Subcutaneous abdominal adipose tissue (tissue), 5 donors: ENCODE data around the gene CARMIL1.

Experiments used
- H3K27ac ChIP-seq: one replicate; pipeline ENCODE4 v1.7.0; 2013; ENCODE audit warnings: low read depth, mild to moderate bottlenecking, inconsistent platforms, low read length, moderate library complexity
- H3K27me3 ChIP-seq, 5 donors: one replicate each; pipeline ENCODE4 v1.7.0; 2013; ENCODE audit warnings: low read length in 5 of 5, inconsistent platforms in 1 of 5; ENCODE audit not compliant: control insufficient read depth in 5 of 5, insufficient read depth in 4 of 5
- H3K36me3 ChIP-seq, 5 donors: one replicate each; pipeline ENCODE4 v1.7.0; 2013; ENCODE audit warnings: low read length in 5 of 5; ENCODE audit not compliant: control insufficient read depth in 5 of 5, insufficient read depth in 5 of 5
- H3K4me1 ChIP-seq, 5 donors: one replicate each; pipeline ENCODE4 v1.7.0; 2013; ENCODE audit warnings: low read length in 5 of 5, mild to moderate bottlenecking in 3 of 5, moderate library complexity in 1 of 5; ENCODE audit not compliant: control insufficient read depth in 5 of 5, insufficient read depth in 5 of 5
- H3K4me3 ChIP-seq, 5 donors: one replicate each; pipeline ENCODE4 v1.7.0; 2013; ENCODE audit warnings: low read length in 5 of 5, low read depth in 1 of 5
- H3K9ac ChIP-seq, 5 donors: one replicate each; pipeline ENCODE4 v1.7.0; 2013; ENCODE audit warnings: low read length in 5 of 5, mild to moderate bottlenecking in 4 of 5, moderate library complexity in 3 of 5
- H3K9me3 ChIP-seq, 5 donors: one replicate each; pipeline ENCODE4 v1.7.0; 2013; ENCODE audit warnings: low read length in 5 of 5; ENCODE audit not compliant: control insufficient read depth in 5 of 5
- donor health status: healthy.
- donor health status: healthy.
- donor health status: healthy.
- donor health status: healthy.
- donor health status: healthy.

Gene CARMIL1

GRCh38 chr6:25249133-25249532 lies 30.0 kb upstream of the CARMIL1 start:
- no peaks in the 10 kb centered on the region for H3K4me1 ChIP-seq
- H3K4me3 ChIP-seq = no peak overlapping the region
- H3K9me3 ChIP-seq = no peaks in the 10 kb centered on the region
- no peaks in the 10 kb centered on the region for H3K36me3 ChIP-seq
- H3K9ac ChIP-seq = no peak overlapping the region
- no peaks in the 10 kb centered on the region for H3K27me3 ChIP-seq
- no peak overlapping the region for H3K27ac ChIP-seq

- Histone ChIP-seq H3K4me1 (no peaks in the 10 kb centered on the region), H3K27ac (no peak overlapping the region), H3K9me3 (no peaks in the 10 kb centered on the region), H3K27me3 (no peaks in the 10 kb centered on the region), H3K36me3 (no peaks in the 10 kb centered on the region), H3K4me3 (no peak overlapping the region), H3K9ac (no peak overlapping the region)
These were observed 28.3 kb upstream of the CARMIL1 start for GRCh38 chr6:25250878-25251277.

GRCh38 chr6:25251426-25251825 lies 27.7 kb upstream of the CARMIL1 start:
- Histone ChIP-seq H3K4me3 (no peak overlapping the region), H3K27me3 (no peaks in the 10 kb centered on the region), H3K4me1 (no peaks in the 10 kb centered on the region), H3K9ac (no peak overlapping the region), H3K9me3 (no peaks in the 10 kb centered on the region), H3K36me3 (no peaks in the 10 kb centered on the region), H3K27ac (no peak overlapping the region)

GRCh38 chr6:25253351-25253750 lies 25.8 kb upstream of the CARMIL1 start:
- no peaks in the 10 kb centered on the region for H3K36me3 ChIP-seq
- H3K4me3 ChIP-seq = no peak overlapping the region
- no peaks in the 10 kb centered on the region for H3K4me1 ChIP-seq
- H3K9me3 ChIP-seq = no peaks in the 10 kb centered on the region
- H3K9ac ChIP-seq = no peak overlapping the region
- H3K27ac ChIP-seq = no peak overlapping the region
- no peaks in the 10 kb centered on the region for H3K27me3 ChIP-seq

GRCh38 chr6:25254671-25255070 lies 24.5 kb upstream of the CARMIL1 start:
- H3K4me1 ChIP-seq = no peaks in the 10 kb centered on the region
- no peaks in the 10 kb centered on the region for H3K36me3 ChIP-seq
- no peaks in the 10 kb centered on the region for H3K27me3 ChIP-seq
- no peak overlapping the region for H3K27ac ChIP-seq
- no peak overlapping the region for H3K9ac ChIP-seq
- no peak overlapping the region for H3K4me3 ChIP-seq
- no peaks in the 10 kb centered on the region for H3K9me3 ChIP-seq

GRCh38 chr6:25257686-25258348 lies 21.4 kb upstream of the CARMIL1 start:
- no peaks in the 10 kb centered on the region for H3K4me1 ChIP-seq
- H3K9me3 ChIP-seq = no peaks in the 10 kb centered on the region
- no peaks in the 10 kb centered on the region for H3K36me3 ChIP-seq
- H3K27ac ChIP-seq = no peak overlapping the region
- no peak overlapping the region for H3K4me3 ChIP-seq
- no peak overlapping the region for H3K9ac ChIP-seq
- H3K27me3 ChIP-seq = no peaks in the 10 kb centered on the region

GRCh38 chr6:25259756-25260155 lies 19.4 kb upstream of the CARMIL1 start:
- Histone ChIP-seq H3K36me3 (no peaks in the 10 kb centered on the region), H3K4me3 (no peak overlapping the region), H3K9me3 (no peaks in the 10 kb centered on the region), H3K4me1 (no peaks in the 10 kb centered on the region), H3K9ac (no peak overlapping the region), H3K27me3 (no peaks in the 10 kb centered on the region), H3K27ac (no peak overlapping the region)

- H3K9me3 ChIP-seq = no peaks in the 10 kb centered on the region
- H3K27me3 ChIP-seq = no peaks in the 10 kb centered on the region
- no peak overlapping the region for H3K9ac ChIP-seq
- H3K4me3 ChIP-seq = no peak overlapping the region
- H3K36me3 ChIP-seq = no peaks in the 10 kb centered on the region
- H3K27ac ChIP-seq = peak overlapping the region; percentile 30
- peaks cover 0 to 5% (median 0%) of the 10 kb centered on the region in 5 donors for H3K4me1 ChIP-seq
These were observed 15.5 kb upstream of the CARMIL1 start for GRCh38 chr6:25263657-25264056.

GRCh38 chr6:25266456-25267100 lies 12.6 kb upstream of the CARMIL1 start:
- Histone ChIP-seq H3K9me3 (no peaks in the 10 kb centered on the region), H3K27me3 (no peaks in the 10 kb centered on the region), H3K4me3 (no peak overlapping the region), H3K9ac (no peak overlapping the region), H3K36me3 (no peaks in the 10 kb centered on the region), H3K4me1 (peaks cover 0 to 5% (median 0%) of the 10 kb centered on the region in 5 donors), H3K27ac (no peak overlapping the region)

GRCh38 chr6:25267662-25268061 lies 11.5 kb upstream of the CARMIL1 start:
- Histone ChIP-seq H3K9me3 (no peaks in the 10 kb centered on the region), H3K27ac (no peak overlapping the region), H3K9ac (no peak overlapping the region), H3K4me1 (peaks cover 0 to 5% (median 0%) of the 10 kb centered on the region in 5 donors), H3K4me3 (no peak overlapping the region), H3K27me3 (no peaks in the 10 kb centered on the region), H3K36me3 (no peaks in the 10 kb centered on the region)
